NB4 (cell line): Measurements from ENCODE around the gene HOMER3.
"Not testable (repeated sequence)": the region's sequence is repeated elsewhere in the genome, so short reads cannot be mapped to it uniquely, and the experiment has no call there.

Experiments
- DNase-seq: peaks from one replicate; pipeline ENCODE4 v3.0.0; 2010; ENCODE audit warnings: low read depth
- H3K4me3 ChIP-seq: one replicate; pipeline ENCODE4 v1.5.1; 2011; ENCODE audit warnings: mild to moderate bottlenecking, low read depth, low read length, moderate library complexity
- CTCF ChIP-seq: IDR thresholded peaks from one replicate; pipeline ENCODE4 v1.5.1; 2012; ENCODE audit warnings: low read depth, low read length
- MAX ChIP-seq: IDR thresholded peaks from 2 replicates; pipeline ENCODE4 v1.6.1; 2011; ENCODE audit warnings: low read depth, low read length
- MYC ChIP-seq: IDR thresholded peaks from 2 replicates; pipeline ENCODE4 v1.6.1; 2011; ENCODE audit warnings: low read depth, low read length
- POLR2A ChIP-seq: IDR thresholded peaks from 2 replicates; pipeline ENCODE4 v1.6.1; 2011; ENCODE audit warnings: mild to moderate bottlenecking; ENCODE audit not compliant: insufficient read length; ENCODE audit errors: extremely low read depth

Gene HOMER3

GRCh38 chr19:18906605-18907519 is 34.2 kb downstream of the HOMER3 start:
- no peak for TF ChIP-seq POLR2A
- no peak for TF ChIP-seq MAX
- TF ChIP-seq MYC, result no peak
- TF ChIP-seq CTCF, result no peak
- no peak overlapping the region for H3K4me3 ChIP-seq
- DNase-seq, result no peak

- no peak overlapping the region for H3K4me3 ChIP-seq
- DNase-seq, result no peak
- TF ChIP-seq MAX (no peak), POLR2A (no peak), MYC (no peak), CTCF (no peak)
These were observed 35.3 kb downstream of the HOMER3 start for GRCh38 chr19:18905513-18906236.

- DNase-seq, result no peak
- no peak overlapping the region for H3K4me3 ChIP-seq
- TF ChIP-seq MYC, result no peak
- TF ChIP-seq CTCF, result no peak
- TF ChIP-seq MAX, result no peak
- no peak for TF ChIP-seq POLR2A
These were observed 36.0 kb downstream of the HOMER3 start for GRCh38 chr19:18905058-18905456.

- no peak overlapping the region for H3K4me3 ChIP-seq
- TF ChIP-seq MYC (no peak), CTCF (no peak), POLR2A (no peak), MAX (no peak)
- DNase-seq, result no peak
These were observed 36.5 kb downstream of the HOMER3 start for GRCh38 chr19:18904334-18905057.

- DNase-seq, result no peak
- no peak overlapping the region for H3K4me3 ChIP-seq
- TF ChIP-seq POLR2A, result no peak
- no peak for TF ChIP-seq MYC
- TF ChIP-seq CTCF, result no peak
These were observed 37.6 kb downstream of the HOMER3 start for GRCh38 chr19:18903156-18904037.

GRCh38 chr19:18902519-18902918 is 38.5 kb downstream of the HOMER3 start:
- DNase-seq, H3K4me3 ChIP-seq: not testable (repeated sequence)
